ENCODE data around the gene RAMP1. TPM values are rescaled to one million over a fixed set of nuclear protein-coding genes. Genes with fewer than 3 reads are reported as not detected.

The RAMP1 gene
- total RNA-seq, 1 experiment from 2014 or later = 23.4 TPM

GRCh38 chr2:237896507-237896892 is 37.1 kb downstream of the RAMP1 start:
- Histone ChIP-seq H3K9me2 (ENCODE audit: insufficient read depth) (no peaks in the 10 kb centered on the region), H3K27me3 (ENCODE audit: insufficient read depth, low read length) (no peaks in the 10 kb centered on the region), H3K36me3 (ENCODE audit: control insufficient read depth in 1 of 2, insufficient read depth in 2 of 2, low read length in 2 of 2) (no peaks in the 10 kb centered on the region), H3K9ac (ENCODE audit: low read length) (no peak overlapping the region), H3K4me3 (replicated peaks in 1 of 2; ENCODE audit: low read depth in 1 of 2, low read length in 2 of 2) (no peak overlapping the region), H3K9me3 (ENCODE audit: control insufficient read depth in 1 of 2, insufficient read depth in 1 of 2, low read depth in 1 of 2, low read length in 2 of 2) (no peaks in the 10 kb centered on the region), H2AFZ (ENCODE audit: low read depth, low read length, poor library complexity, severe bottlenecking) (no peak overlapping the region), H3K79me2 (ENCODE audit: insufficient read depth, low read length) (no peaks in the 10 kb centered on the region), H3K4me2 (ENCODE audit: low read length) (no peak overlapping the region), H4K20me1 (ENCODE audit: insufficient read depth) (no peaks in the 10 kb centered on the region), H3K4me1 (ENCODE audit: control insufficient read depth in 1 of 2, insufficient read depth in 2 of 2, low read length in 2 of 2) (peaks cover 2 to 7% of the 10 kb centered on the region in 2 experiments; a peak in 1 of 4 replicates), H3K27ac (ENCODE audit: low read depth, low read length) (no peak overlapping the region)
- TF ChIP-seq SIN3A (IDR thresholded peaks at IDR 0.05; ENCODE audit: low read depth) = no peak
- TF ChIP-seq EGR1 (IDR thresholded peaks at IDR 0.05; ENCODE audit: low read depth) = no peak
- TF ChIP-seq CBX3 (IDR thresholded peaks at IDR 0.05; ENCODE audit: low read depth) = no peak
- TF ChIP-seq JUND (IDR thresholded peaks at IDR 0.05) = no peak
- TF ChIP-seq ELF1 (IDR thresholded peaks at IDR 0.05; ENCODE audit: borderline replicate concordance, low read depth) = no peak
- no peak for TF ChIP-seq EZH2 (IDR thresholded peaks at IDR 0.05)
- no peak for TF ChIP-seq POLR2AphosphoS5 (IDR thresholded peaks at IDR 0.05; ENCODE audit: low read depth, low read length)
- TF ChIP-seq ATF3 (IDR thresholded peaks at IDR 0.05) = no peak
- TF ChIP-seq SP1 (IDR thresholded peaks at IDR 0.05; ENCODE audit: low read depth) = no peak
- TF ChIP-seq MAX (IDR thresholded peaks at IDR 0.05) = no peak
- no peak for TF ChIP-seq POLR2A (IDR thresholded peaks at IDR 0.05; ENCODE audit: borderline replicate concordance, extremely low read depth, insufficient read depth, insufficient read length)
- TF ChIP-seq ZBTB33 (IDR thresholded peaks at IDR 0.05; ENCODE audit: extremely low read depth, insufficient replicate concordance, low read length) = no peak
- TF ChIP-seq ZNF274 (IDR thresholded peaks at IDR 0.05; ENCODE audit: low read depth, low read length) = no peak
- TF ChIP-seq YY1 (IDR thresholded peaks at IDR 0.05; ENCODE audit: extremely low read depth, insufficient replicate concordance, low read depth, low read length) = no peak
- no peak for TF ChIP-seq REST (IDR thresholded peaks at IDR 0.05; ENCODE audit: low read depth)
- no peak for TF ChIP-seq CEBPB (IDR thresholded peaks at IDR 0.05; ENCODE audit: low read depth)
- no peak for TF ChIP-seq ZFX (IDR thresholded peaks at IDR 0.05)
- ATAC-seq = no peak
- ChIA-PET CTCF (no interaction called here), RAD21 (ENCODE audit: low non-redundant PET in 1 of 2, low total read pairs in 2 of 2, uncharacterized antibody in 2 of 2, unreplicated experiment in 2 of 2) (no interaction called here), POLR2A (no interaction called here)
- BruUV-seq (replicated peaks) = no TSS peak
- no peak for DNase-seq (ENCODE audit: low read depth, low spot score)
- intact Hi-C loops (cut with micrococcal nuclease) = no loop called here
